ENCODE data around the gene GMDS.
"Not testable (repeated sequence)": the region's sequence is repeated elsewhere in the genome, so short reads cannot be mapped to it uniquely, and the experiment has no call there.

Gene GMDS

DNA sequence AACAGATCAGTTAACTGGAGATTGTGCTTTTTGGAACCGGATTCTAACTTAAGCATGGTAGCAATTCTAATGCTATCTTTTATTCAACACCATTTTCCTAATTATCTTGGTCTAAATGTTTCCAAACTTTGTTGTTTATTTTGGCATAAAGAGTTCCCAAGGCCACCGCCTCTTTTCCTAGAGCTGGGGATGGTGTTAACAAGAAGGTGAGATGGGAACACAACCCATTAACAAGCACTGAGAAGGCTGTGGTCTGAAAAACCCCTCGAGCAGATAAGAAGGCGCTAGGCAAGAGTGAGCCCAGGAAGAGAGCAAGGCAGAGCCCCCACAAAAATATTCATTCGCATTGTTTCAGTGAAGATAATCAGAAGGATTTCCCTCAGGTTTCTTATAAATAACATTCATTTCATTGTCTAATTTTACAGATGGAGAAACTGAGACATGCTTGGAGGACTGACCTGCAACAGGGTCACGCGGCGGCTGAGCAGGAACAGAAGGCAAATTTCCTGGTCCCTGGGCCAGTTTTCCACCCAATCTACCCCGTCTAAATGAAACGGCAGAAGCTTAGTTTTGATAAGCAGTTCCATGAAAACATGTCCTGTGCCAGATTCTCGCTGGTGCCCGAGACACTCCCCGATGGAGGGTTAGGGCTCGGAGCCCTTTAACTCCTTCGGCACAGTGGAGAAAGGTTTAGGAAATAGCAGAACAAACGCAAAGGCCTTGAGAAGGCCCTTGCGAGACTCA is 480.1 kb downstream of the GMDS start:
- DNase-seq (ENCODE audit: low read depth, low spot score): no peak
- no peak overlapping the region for H3K4me3 ChIP-seq (ENCODE audit: low read length)

GRCh38 chr6:1764397-1764987 is 480.9 kb downstream of the GMDS start:
- H3K4me3 ChIP-seq (ENCODE audit: low read length): no peak overlapping the region
- no peak for DNase-seq (ENCODE audit: low read depth, low spot score)

- DNase-seq (ENCODE audit: low read depth, low spot score): no peak
- H3K4me3 ChIP-seq (ENCODE audit: low read length): no peak overlapping the region
Observed at GRCh38 chr6:1763404-1763803, 482.0 kb downstream of the GMDS start.

- no peak for DNase-seq (ENCODE audit: low read depth, low spot score)
- H3K4me3 ChIP-seq (ENCODE audit: low read length): no peak overlapping the region
Observed at GRCh38 chr6:1762203-1762602, 483.2 kb downstream of the GMDS start.

- H3K4me3 ChIP-seq (ENCODE audit: low read length): no peak overlapping the region
- DNase-seq (ENCODE audit: low read depth, low spot score): no peak
Observed at GRCh38 chr6:1761477-1761877, 483.9 kb downstream of the GMDS start.

DNA sequence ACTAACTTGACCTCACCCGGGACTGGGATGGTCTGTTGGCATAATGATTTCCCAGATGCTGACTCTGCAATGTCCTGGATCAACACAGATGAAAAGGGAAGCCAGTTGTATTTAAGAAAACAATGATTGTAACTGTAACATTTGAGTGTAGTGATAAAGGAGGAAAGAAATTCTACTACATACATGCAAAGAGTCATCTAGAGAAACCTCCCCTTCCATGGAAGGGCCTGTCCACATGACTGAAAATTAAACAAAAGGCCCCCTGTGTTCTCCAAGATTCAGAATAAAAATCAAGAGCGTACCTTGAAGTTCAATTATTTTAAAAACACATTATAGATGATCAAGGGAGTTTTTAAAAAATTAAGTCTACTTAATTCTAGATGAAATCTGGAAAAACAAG is 484.5 kb downstream of the GMDS start:
- no peak for DNase-seq (ENCODE audit: low read depth, low spot score)
- H3K4me3 ChIP-seq (ENCODE audit: low read length): no peak overlapping the region

DNA sequence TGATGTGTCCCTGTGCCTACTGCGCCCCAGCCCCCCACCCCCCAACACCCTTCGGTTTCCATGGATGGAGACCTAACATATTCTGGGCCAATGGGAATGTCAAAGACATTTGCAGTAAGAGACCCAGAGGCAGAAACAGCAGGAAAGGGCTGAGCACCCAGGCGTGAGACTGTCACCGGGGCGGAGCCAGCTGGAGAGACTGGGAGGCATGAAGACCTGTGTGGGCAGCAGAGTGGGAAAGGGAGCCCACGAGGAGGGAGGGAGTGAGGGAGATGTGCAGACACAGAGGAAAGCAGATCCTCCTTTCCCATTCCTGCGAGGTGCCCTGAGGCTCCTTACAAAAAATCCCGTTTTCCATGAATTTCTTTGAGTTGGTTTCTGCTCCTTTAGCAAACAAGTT is 485.5 kb downstream of the GMDS start:
- H3K4me3 ChIP-seq (ENCODE audit: low read length): no peak overlapping the region
- DNase-seq (ENCODE audit: low read depth, low spot score): no peak

GRCh38 chr6:1758076-1758679 is 487.2 kb downstream of the GMDS start:
- DNase-seq (ENCODE audit: low read depth, low spot score): no peak
- no peak overlapping the region for H3K4me3 ChIP-seq (ENCODE audit: low read length)

- H3K4me3 ChIP-seq (ENCODE audit: low read length): no peak overlapping the region
- DNase-seq (ENCODE audit: low read depth, low spot score): no peak
Observed at GRCh38 chr6:1757131-1757530, 488.3 kb downstream of the GMDS start.

DNA sequence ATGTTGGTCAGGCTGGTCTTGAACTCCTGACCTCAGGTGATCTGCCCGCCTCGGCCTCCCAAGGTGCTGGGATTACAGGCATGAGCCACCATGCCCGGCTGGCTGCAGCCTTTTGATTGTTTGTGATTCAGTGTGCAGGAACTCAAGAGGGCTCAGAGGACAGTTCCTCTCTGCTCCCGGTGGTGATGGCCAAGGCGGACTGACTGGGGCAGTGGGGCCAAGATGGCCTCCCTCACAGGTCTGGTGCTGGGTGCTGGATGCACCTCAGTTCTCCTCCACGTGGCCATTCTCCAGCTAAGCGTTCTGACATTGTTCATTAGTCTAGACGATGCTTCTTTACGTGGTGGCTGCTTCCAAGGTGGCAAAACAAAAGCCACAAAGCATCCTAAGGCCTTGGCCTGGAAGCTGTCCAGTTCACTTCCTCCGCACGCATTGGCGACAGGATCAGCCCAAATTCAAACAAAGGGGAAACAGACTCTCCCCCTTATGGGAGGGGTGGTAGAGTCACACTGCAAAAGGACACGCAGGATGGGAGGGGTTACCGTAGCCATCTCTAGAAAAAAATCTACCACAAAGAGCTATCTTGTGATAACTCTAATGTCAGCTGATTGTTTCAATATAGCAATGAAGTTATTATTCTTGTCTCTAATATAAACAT is 488.8 kb downstream of the GMDS start:
- H3K4me3 ChIP-seq (ENCODE audit: low read length): no peak overlapping the region
- no peak for DNase-seq (ENCODE audit: low read depth, low spot score)

GRCh38 chr6:1751063-1751462 is 494.3 kb downstream of the GMDS start:
- not testable (repeated sequence) for DNase-seq (ENCODE audit: low read depth, low spot score)

GRCh38 chr6:1749041-1749440 is 496.4 kb downstream of the GMDS start:
- DNase-seq (ENCODE audit: low read depth, low spot score): no peak
- H3K4me3 ChIP-seq (ENCODE audit: low read length): no peak overlapping the region

More at GRCh38 chr6:1751063-1751462, 494.3 kb downstream of the GMDS start:
- not testable (repeated sequence) for H3K4me3 ChIP-seq (ENCODE audit: low read length)

DNA sequence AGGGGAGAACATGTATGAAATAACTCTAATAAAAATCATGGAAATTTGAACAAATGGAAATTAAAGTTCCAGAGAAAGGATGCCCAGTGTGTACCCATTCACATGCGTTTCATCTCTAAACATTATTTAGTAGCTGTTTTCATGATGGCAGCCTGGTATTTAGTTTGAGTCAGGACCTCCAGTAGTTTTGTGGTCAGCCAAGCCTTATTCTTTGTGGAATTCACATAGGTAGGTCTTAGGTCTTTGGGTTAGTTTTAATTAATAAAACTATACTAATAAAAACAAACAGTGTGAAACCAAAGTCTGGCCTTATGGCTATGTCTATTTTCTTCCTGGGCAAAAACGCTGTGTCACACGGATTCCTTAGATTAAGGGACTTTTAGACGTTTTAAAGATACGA is 497.9 kb downstream of the GMDS start:
- H3K4me3 ChIP-seq (ENCODE audit: low read length): no peak overlapping the region
- DNase-seq (ENCODE audit: low read depth, low spot score): no peak

DNA sequence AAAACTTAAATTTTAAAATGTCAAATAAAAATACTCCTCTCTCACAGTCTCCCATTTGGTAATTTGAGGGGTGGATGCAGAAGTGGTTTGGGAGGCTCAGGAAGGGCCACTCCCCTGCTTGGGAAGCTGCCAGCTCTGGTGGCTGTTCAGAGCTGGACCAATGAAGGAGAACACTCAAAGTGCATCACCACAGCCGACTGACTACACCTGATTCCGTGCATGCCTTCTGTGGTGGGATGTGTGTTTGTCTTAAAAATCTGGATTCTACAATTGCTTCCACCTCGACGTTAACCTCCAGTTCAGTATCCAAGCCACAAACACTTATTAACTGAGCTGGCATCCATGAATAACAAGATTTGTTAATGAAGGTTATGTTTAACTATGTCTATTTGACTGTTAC is 498.4 kb downstream of the GMDS start:
- no peak for DNase-seq (ENCODE audit: low read depth, low spot score)
- H3K4me3 ChIP-seq (ENCODE audit: low read length): no peak overlapping the region

- H3K4me3 ChIP-seq (ENCODE audit: low read length): no peak overlapping the region
- no peak for DNase-seq (ENCODE audit: low read depth, low spot score)
Observed at GRCh38 chr6:1745814-1746213, 499.6 kb downstream of the GMDS start.

DNA sequence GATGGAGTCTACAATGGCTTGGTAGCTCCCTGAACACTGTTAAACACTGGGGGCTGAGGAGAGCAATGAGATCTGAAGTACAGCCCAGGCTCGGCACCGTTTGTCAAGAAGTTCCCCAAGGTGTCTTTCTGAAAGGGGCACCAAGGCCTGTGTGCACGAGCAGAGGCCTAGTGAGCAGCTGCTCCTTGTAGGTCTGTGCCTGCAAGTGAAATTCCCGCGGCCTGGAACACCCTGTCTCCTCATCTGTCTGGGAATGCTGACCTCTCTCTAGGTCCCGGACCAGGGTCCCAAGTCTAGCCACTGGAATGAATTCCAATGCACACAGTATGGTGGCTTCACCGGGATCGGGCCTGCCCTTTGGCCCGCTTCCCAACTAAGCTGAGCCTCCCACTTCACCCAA is 500.9 kb downstream of the GMDS start:
- no peak overlapping the region for H3K4me3 ChIP-seq (ENCODE audit: low read length)
- no peak for DNase-seq (ENCODE audit: low read depth, low spot score)

- DNase-seq (ENCODE audit: low read depth, low spot score): no peak
- no peak overlapping the region for H3K4me3 ChIP-seq (ENCODE audit: low read length)
Observed at GRCh38 chr6:1739680-1740079, 505.7 kb downstream of the GMDS start.

DNA sequence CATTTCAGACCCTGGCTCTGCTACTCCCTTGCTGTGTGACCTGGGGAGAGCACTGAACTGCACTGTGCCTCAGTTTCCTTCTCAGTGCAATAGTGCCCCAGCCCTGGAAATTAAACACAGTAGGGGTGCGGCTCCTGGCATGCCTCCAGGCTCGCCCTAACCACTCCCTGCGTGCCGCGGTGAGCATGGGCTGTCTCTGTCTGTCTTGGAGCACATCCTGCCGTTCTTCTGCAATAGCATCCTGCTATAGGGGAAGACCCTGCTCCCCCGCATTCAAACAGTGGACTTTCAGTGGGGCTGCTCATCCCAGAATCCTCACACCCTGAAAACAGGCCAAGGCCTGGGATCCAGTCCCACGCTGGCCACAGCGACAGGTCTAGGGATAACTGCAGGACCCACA is 506.2 kb downstream of the GMDS start:
- H3K4me3 ChIP-seq (ENCODE audit: low read length): no peak overlapping the region
- no peak for DNase-seq (ENCODE audit: low read depth, low spot score)

DNA sequence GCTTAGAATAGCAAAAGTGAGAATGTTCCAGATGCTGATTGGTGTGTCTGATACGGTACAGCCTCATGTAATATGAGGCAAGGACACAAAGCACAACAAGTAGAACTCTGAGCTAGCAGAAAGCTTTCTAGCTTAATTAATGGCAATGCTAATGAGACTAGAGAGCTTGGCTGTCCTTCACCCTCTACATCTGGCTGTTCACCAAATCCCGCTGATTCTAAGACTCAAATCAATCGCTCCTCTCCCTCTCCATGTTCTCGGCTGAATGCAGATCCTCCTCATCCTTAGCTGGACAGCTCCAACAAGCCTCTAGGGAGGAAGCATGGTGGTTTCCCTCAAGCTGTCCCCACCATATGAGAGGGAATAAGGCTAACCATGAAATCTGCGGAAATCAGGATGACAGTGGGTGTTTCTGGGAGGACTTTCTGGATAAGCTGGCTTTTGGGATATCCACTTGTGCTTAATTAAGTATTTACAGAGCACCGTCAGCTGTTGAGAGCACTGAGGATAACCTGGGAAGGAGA is 506.8 kb downstream of the GMDS start:
- no peak for DNase-seq (ENCODE audit: low read depth, low spot score)
- no peak overlapping the region for H3K4me3 ChIP-seq (ENCODE audit: low read length)
